Endodermal cell (in vitro differentiated cells): ENCODE results near the gene FMNL2. TPM values are rescaled to one million over a fixed set of nuclear protein-coding genes. Genes with fewer than 3 reads are reported as not detected.

Experiments
- DNase-seq: peaks from one replicate; pipeline ENCODE4 v3.0.0-alpha.2; 2017
- H3K27ac ChIP-seq: 2 replicates; pipeline ENCODE4 v1.5.1; 2013; ENCODE audit warnings: mild to moderate bottlenecking, low read depth, low read length, moderate library complexity
- H3K27me3 ChIP-seq: 2 replicates; pipeline ENCODE4 v1.6.1; 2013; ENCODE audit warnings: mild to moderate bottlenecking, low read length, moderate library complexity; ENCODE audit not compliant: insufficient read depth, control insufficient read depth, poor library complexity, severe bottlenecking
- H3K36me3 ChIP-seq: 2 replicates; pipeline ENCODE4 v1.7.0; 2013; ENCODE audit warnings: mild to moderate bottlenecking, low read length, moderate library complexity; ENCODE audit not compliant: control insufficient read depth, insufficient read depth
- H3K4me1 ChIP-seq: one replicate; pipeline ENCODE4 v1.7.0; 2013; ENCODE audit warnings: low read length; ENCODE audit not compliant: control insufficient read depth, insufficient read depth
- H3K4me3 ChIP-seq: 2 replicates; pipeline ENCODE4 v1.5.1; 2013; ENCODE audit warnings: mild to moderate bottlenecking, low read length, moderate library complexity
- H3K9ac ChIP-seq: 2 replicates; pipeline ENCODE4 v1.6.1; 2013; ENCODE audit warnings: mild to moderate bottlenecking, low read length, moderate library complexity; ENCODE audit not compliant: poor library complexity, severe bottlenecking; ENCODE audit errors: extremely low read depth
- H3K9me3 ChIP-seq: 2 replicates; pipeline ENCODE4 v1.6.1; 2013; ENCODE audit warnings: mild to moderate bottlenecking, low read length, moderate library complexity; ENCODE audit not compliant: control insufficient read depth
- H3K27ac Mint-ChIP-seq: 2 replicates; pipeline ENCODE4 v1.8.0; 2020; ENCODE audit warnings: mixed read lengths
- H3K27me3 Mint-ChIP-seq: 2 replicates; pipeline ENCODE4 v1.8.0; 2021; ENCODE audit warnings: mild to moderate bottlenecking, mixed read lengths; ENCODE audit not compliant: insufficient read depth
- H3K36me3 Mint-ChIP-seq: 2 replicates; pipeline ENCODE4 v1.8.0; 2020; ENCODE audit warnings: low read depth, mixed read lengths
- H3K4me1 Mint-ChIP-seq: 2 replicates; pipeline ENCODE4 v1.8.0; 2020; ENCODE audit warnings: mixed read lengths
- H3K4me3 Mint-ChIP-seq: 2 replicates; pipeline ENCODE4 v1.8.0; 2020; ENCODE audit warnings: mild to moderate bottlenecking, moderate library complexity, mixed read lengths
- H3K9me3 Mint-ChIP-seq: 2 replicates; pipeline ENCODE4 v1.8.0; 2020; ENCODE audit warnings: mild to moderate bottlenecking, mixed read lengths
- CTCF ChIP-seq: fragments of 200-600 bp; sonication (generic); conservative IDR thresholded peaks from 2 replicates; pipeline ENCODE4 v1.5.0; 2021; ENCODE audit warnings: antibody characterized with exemption, mild to moderate bottlenecking
- WGBS, 2 experiments: methylation state at CpG; one replicate each; pipeline versions ENCODE4 v1.1.5 to v1.1.7; 2013; ENCODE audit warnings: missing lambda C conversion rate in 2 of 2, mixed read lengths in 1 of 2; ENCODE audit not compliant: insufficient coverage in 1 of 2, insufficient read length in 1 of 2; 5-methylcytosine and 5-hydroxymethylcytosine counted together
- total RNA-seq, 2 donors: library from RNA; stranded (reverse); fragmentation: NEBNext Ultra II Directional in 1 of 2; extraction: Animal tissue kit (Norgen Biotek cat#: 25700) in 1 of 2; gene quantifications; 2 replicates in 1 of 2; 3 replicates in 1 of 2; pipeline ENCODE4 v1.2.1, GENCODE V29; 2021

FMNL2 gene
- total RNA-seq, 2 donors from 2014 or later = 49.4 to 51.8 TPM

- peaks cover 36% of the 10 kb centered on the region for H3K36me3 ChIP-seq
- Mint-ChIP-seq H3K36me3 (peaks cover 30% of the 10 kb centered on the region), H3K27me3 (no peaks in the 10 kb centered on the region), H3K9me3 (no peaks in the 10 kb centered on the region), H3K4me3 (no peak overlapping the region), H3K27ac (no peak overlapping the region), H3K4me1 (peaks cover 8% of the 10 kb centered on the region)
- 78 to 95% methylated on average over 2 of the region's 2 CpGs for WGBS, 2 experiments
- no peaks in the 10 kb centered on the region for H3K9me3 ChIP-seq
- H3K4me3 ChIP-seq = no peak overlapping the region
- no peak for DNase-seq
- no peaks in the 10 kb centered on the region for H3K27me3 ChIP-seq
- no peaks in the 10 kb centered on the region for H3K4me1 ChIP-seq
- H3K9ac ChIP-seq = no peak overlapping the region
- no peak for TF ChIP-seq CTCF
- H3K27ac ChIP-seq = no peak overlapping the region
Measured at GRCh38 chr2:152609154-152609553, 274.2 kb downstream of the FMNL2 start.

GRCh38 chr2:152609699-152610098, 274.7 kb downstream of the FMNL2 start:
- Mint-ChIP-seq H3K36me3 (peaks cover 32% of the 10 kb centered on the region), H3K27ac (no peak overlapping the region), H3K27me3 (no peaks in the 10 kb centered on the region), H3K4me1 (peaks cover 8% of the 10 kb centered on the region), H3K9me3 (no peaks in the 10 kb centered on the region), H3K4me3 (no peak overlapping the region)
- no peak for TF ChIP-seq CTCF
- Histone ChIP-seq H3K4me1 (no peaks in the 10 kb centered on the region), H3K36me3 (peaks cover 39% of the 10 kb centered on the region), H3K9me3 (no peaks in the 10 kb centered on the region), H3K9ac (no peak overlapping the region), H3K4me3 (no peak overlapping the region), H3K27ac (no peak overlapping the region), H3K27me3 (no peaks in the 10 kb centered on the region)
- DNase-seq = no peak
- 95 to 100% methylated on average over 1 of the region's 1 CpG for WGBS, 2 experiments

- TF ChIP-seq CTCF = no peak
- Histone ChIP-seq H3K9me3 (no peaks in the 10 kb centered on the region), H3K27me3 (no peaks in the 10 kb centered on the region), H3K4me1 (no peaks in the 10 kb centered on the region), H3K36me3 (peaks cover 55% of the 10 kb centered on the region), H3K27ac (no peak overlapping the region), H3K4me3 (no peak overlapping the region), H3K9ac (no peak overlapping the region)
- no peak for DNase-seq
- 96% methylated on average over 3 to 5 of the region's 5 CpGs for WGBS, 2 experiments
- no peak overlapping the region for H3K4me3 Mint-ChIP-seq
- H3K36me3 Mint-ChIP-seq = peaks cover 41% of the 10 kb centered on the region
- peaks cover 8% of the 10 kb centered on the region for H3K4me1 Mint-ChIP-seq
- no peaks in the 10 kb centered on the region for H3K27me3 Mint-ChIP-seq
- no peak overlapping the region for H3K27ac Mint-ChIP-seq
- H3K9me3 Mint-ChIP-seq = no peaks in the 10 kb centered on the region
Measured at GRCh38 chr2:152611458-152612231, 276.7 kb downstream of the FMNL2 start.
